Peyer's patch (tissue), 4 donors: ENCODE results near the gene HIBCH.

Experiments
- POLR2A ChIP-seq, 2 donors: fragments of 450-650 bp; IDR thresholded peaks; one replicate each; pipeline ENCODE4 v1.5.1; 2017; ENCODE audit warnings: antibody characterized with exemption in 2 of 2, mild to moderate bottlenecking in 2 of 2, moderate library complexity in 2 of 2
- TF ChIP-seq, protein P1 (sequence below), 6 experiments: fragments of 450-650 bp in 4 of 6; fragments of 200-600 bp in 2 of 6; sonication (generic) in 1 of 6; IDR thresholded peaks; one replicate each; pipeline ENCODE4 v1.5.1; 2017 to 2019; ENCODE audit warnings: antibody characterized with exemption in 6 of 6, mild to moderate bottlenecking in 3 of 6, moderate library complexity in 1 of 6

DNA sequence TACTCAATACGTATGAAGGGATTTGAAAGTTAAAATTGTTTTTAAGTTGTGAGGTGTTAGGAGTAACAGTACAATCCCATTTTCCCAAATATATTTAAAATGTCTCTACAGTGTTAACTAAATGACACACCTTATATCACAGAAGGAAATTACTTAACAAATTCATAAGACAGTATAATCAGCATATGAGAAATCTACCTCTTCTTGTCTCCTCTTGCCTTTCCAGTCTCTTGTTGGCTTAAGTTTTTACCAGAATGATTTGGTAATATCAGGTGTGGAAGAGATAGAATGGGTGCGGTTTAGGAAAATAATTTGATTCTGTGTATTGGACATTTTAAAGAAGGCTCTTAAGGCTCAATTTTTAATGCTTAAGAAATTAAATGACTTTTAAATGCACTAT lies 14.3 kb upstream of the HIBCH start:
- TF ChIP-seq, protein P1, sequence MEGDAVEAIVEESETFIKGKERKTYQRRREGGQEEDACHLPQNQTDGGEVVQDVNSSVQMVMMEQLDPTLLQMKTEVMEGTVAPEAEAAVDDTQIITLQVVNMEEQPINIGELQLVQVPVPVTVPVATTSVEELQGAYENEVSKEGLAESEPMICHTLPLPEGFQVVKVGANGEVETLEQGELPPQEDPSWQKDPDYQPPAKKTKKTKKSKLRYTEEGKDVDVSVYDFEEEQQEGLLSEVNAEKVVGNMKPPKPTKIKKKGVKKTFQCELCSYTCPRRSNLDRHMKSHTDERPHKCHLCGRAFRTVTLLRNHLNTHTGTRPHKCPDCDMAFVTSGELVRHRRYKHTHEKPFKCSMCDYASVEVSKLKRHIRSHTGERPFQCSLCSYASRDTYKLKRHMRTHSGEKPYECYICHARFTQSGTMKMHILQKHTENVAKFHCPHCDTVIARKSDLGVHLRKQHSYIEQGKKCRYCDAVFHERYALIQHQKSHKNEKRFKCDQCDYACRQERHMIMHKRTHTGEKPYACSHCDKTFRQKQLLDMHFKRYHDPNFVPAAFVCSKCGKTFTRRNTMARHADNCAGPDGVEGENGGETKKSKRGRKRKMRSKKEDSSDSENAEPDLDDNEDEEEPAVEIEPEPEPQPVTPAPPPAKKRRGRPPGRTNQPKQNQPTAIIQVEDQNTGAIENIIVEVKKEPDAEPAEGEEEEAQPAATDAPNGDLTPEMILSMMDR (IDR thresholded peaks at IDR 0.05): no peak
- no peak for TF ChIP-seq POLR2A (IDR thresholded peaks at IDR 0.05)
